ENCODE results near the gene MMP14. TPM values are rescaled to one million over a fixed set of nuclear protein-coding genes. Genes with fewer than 3 reads are reported as not detected.

MMP14 gene
- total RNA-seq, 1 donor from 2014 or later: 1.6 TPM

- intact Hi-C loops (cut with micrococcal nuclease): no loop called here
Measured at GRCh38 chr14:22841311-22841710, 4.9 kb downstream of the MMP14 start.

- intact Hi-C loops (cut with micrococcal nuclease): no loop called here
Measured at GRCh38 chr14:22841769-22842168, 5.4 kb downstream of the MMP14 start.

DNA sequence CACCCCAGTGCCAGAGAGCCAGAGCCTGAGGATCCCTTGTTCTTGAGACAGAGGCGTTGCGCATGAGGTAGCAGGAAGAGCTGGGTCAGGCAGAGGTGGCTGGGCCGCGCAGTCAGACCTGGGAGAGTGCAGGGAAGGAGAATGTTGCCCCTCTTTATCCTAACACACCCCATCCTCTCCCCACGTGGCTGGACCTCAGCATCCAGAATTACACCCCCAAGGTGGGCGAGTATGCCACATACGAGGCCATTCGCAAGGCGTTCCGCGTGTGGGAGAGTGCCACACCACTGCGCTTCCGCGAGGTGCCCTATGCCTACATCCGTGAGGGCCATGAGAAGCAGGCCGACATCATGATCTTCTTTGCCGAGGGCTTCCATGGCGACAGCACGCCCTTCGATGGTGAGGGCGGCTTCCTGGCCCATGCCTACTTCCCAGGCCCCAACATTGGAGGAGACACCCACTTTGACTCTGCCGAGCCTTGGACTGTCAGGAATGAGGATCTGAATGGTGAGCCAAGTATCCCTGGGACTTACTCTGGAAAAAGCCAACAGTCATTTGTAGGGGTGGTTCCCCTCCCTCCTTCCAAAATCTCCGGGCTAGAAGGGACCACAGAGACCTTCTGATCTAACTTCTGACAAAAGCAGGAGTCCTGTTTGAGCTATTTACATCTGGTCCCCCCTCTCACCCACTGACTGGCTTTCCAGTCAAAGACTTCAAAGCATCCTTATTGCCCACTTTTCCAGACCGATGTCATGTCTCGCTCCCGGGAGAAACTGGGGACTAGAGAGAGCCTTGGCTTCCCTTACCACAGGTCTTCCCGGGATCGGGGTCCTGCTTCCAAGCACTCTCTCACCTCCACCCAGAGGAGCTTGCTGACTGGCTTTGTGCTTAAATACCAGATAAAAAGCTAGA is 6.1 kb downstream of the MMP14 start:
- intact Hi-C loops (cut with micrococcal nuclease): no loop called here

- intact Hi-C loops (cut with micrococcal nuclease): no loop called here
Measured at GRCh38 chr14:22843123-22843925, 6.9 kb downstream of the MMP14 start.

- intact Hi-C loops (cut with micrococcal nuclease): no loop called here
Measured at GRCh38 chr14:22844221-22845102, 8.1 kb downstream of the MMP14 start.

- intact Hi-C loops (cut with micrococcal nuclease): no loop called here
Measured at GRCh38 chr14:22845103-22845394, 8.7 kb downstream of the MMP14 start.

- intact Hi-C loops (cut with micrococcal nuclease): no loop called here
Measured at GRCh38 chr14:22845821-22846625, 9.6 kb downstream of the MMP14 start.

DNA sequence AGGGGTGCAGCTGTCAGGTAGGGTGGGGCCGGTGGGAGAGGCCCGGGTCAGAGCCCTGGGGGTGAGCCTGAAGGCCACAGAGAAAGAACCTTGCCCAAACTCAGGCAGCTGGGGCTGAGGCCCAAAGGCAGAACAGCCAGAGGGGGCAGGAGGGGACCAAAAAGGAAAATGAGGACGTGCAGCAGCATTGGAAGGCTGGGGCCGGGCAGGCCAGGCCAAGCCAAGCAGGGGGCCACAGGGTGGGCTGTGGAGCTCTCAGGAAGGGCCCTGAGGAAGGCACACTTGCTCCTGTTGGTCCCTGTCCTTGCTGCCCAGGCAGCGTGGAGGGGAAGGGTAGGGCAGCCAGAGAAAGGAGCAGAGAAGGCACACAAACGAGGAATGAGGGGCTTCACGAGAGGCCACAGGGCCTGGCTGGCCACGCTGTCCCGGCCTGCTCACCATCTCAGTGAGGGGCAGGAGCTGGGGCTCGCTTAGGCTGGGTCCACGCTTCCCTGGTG is 10.5 kb downstream of the MMP14 start:
- intact Hi-C loops (cut with micrococcal nuclease): no loop called here

DNA sequence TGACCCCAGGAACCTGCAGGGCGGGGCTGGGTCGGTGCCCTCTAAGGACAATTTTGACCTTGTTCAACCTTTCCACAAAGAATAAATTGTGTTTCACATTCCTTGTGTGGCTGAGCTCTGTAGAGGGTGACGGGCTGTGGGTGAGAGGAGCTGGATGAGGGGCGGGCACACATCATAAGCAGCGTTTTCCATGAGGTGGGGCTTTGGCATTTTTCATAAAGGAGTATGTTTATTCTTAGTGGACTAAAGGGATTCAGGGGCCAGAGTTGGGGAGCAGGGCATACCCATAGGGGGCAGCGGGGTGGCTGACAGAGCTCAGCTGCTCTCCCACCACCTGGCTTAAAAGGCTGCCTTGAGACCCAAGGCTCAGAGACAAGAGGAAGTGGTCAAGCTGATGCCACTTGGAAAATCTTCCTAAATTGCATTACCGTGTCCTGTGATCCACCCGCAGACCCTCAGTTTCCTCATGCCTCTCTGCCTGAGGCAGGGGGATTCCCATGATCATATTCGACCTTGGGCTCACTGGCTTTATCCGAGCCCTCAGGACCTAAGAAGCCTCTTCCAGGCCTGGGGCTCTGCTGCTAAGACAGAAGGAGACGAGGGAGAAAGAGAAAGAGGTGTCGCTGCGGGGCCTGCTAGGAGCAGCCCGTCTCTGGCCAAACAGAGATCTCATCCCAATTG is 11.4 kb downstream of the MMP14 start:
- intact Hi-C loops (cut with micrococcal nuclease): no loop called here

DNA sequence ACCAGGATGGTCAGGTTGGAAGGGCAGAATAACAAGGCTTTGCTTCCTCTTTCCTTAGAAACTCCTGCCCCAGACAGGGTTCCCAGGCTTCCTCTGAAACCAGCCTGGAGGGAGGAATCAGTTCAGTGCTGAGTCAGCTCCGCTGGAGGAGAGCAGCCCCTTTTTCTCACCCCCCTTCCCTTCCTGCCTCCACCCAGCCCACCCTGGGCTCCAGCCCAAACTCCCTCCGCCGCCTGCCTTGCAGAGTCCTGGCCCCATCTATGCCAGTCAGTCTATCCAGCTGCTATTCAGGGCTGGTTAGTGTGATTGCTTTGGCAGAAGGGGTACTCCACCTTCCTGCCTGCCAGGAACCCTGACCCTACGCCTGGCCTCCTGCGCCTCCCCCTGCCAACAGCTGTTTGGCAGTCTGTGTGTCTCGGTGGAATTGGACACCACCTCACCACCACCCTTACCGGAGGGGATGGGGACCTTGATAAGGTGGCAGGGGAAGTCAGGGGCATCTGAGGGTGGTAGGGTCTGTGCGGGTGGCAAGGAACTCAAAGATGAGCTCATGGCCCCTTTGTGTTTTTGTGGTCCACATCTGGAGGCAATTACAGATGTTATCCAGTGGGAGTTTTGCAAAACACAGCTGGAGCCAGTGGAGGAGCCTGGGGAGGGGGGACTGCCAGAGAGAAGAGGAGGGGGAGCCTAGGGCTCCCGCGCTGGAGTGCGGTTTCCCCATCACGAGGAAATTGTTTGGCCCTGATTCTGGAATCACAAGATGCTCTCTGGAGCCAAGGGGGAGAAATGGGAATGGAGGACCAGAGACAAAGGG is 12.2 kb downstream of the MMP14 start:
- intact Hi-C loops (cut with micrococcal nuclease): no loop called here

- intact Hi-C loops (cut with micrococcal nuclease): no loop called here
Measured at GRCh38 chr14:22849212-22849819, 12.9 kb downstream of the MMP14 start.

DNA sequence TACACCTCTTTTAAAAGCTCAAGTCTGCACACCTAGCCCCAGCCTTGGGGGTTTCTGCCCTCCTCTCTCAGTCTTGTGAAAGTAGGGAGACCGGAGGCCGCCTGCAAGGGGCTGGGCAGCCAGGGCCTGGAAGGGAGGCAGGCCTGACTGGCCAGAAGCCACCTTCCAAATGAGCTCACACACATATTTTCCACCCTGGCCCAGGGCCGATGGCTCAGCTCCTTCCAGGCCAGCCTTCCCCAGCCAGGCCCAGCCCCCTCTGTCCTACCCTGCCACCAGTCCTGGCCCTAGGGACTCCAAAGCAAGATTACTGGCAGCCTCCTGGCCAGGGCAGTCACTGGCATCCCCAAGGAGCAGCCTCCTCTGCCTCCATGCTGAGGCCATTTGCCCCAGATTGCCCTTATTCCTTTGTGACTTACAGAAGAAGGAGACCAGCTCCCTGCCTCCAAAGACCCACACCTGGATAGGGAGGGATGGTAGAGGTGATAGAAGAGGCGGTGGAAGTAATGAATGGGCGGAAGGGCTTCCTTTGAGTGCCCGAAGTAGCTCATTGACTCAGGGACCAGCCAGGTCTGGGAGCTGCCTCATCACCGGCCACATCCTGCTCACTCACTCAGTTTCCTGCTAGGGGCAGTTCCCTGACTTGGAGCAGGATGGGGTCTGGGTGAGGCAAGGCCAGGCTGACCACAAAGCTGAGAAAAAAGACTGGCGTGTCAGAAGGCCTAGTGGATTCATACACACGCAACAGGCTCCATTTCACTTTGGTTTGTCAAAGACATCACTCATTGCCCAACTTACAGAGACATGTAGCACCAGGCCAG is 14.8 kb downstream of the MMP14 start:
- intact Hi-C loops (cut with micrococcal nuclease): loop anchor here (5.0 to 10.0 kb wide), 2 partner anchors 199 to 936 kb away; no protein-coding TSS in a partner anchor

DNA sequence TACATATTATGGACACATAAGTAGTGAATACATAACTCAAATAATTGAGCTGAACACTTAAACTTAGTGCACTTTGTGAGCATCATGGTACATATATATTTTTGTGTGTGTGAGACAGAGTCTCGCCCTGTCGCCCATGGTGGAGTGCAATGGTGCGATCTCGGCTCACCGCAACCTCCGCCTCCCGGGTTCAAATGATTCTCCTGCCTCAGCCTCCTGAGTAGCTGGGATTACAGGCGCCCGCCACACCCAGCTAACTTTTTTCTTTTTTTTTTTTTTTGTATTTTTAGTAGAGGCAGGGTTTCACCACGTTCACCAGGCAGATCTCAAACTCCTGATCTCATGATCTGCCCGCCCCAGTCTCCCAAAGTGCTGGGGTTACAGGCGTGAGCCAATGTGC is 15.8 kb downstream of the MMP14 start:
- intact Hi-C loops (cut with micrococcal nuclease): loop anchor here (5.0 to 10.0 kb wide), 2 partner anchors 200 to 937 kb away; no protein-coding TSS in a partner anchor

DNA sequence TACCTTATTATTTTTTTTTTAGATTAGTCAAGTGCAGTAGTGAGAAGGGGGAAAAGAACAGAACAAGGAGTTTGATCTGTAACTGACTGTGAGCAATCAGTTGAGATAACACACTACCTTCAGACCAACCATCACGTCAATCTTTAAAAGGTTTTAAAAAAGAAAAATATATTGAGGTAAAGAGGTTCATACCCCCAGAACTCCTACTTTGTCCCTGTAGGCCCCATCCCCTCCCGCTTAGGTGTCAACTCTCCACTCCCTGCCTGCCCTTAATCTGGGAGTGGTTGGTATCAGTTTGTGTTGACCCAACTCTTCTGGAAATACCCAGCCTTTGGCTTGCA is 16.2 kb downstream of the MMP14 start:
- intact Hi-C loops (cut with micrococcal nuclease): loop anchor here (5.0 to 10.0 kb wide), 2 partner anchors 200 to 938 kb away; no protein-coding TSS in a partner anchor

DNA sequence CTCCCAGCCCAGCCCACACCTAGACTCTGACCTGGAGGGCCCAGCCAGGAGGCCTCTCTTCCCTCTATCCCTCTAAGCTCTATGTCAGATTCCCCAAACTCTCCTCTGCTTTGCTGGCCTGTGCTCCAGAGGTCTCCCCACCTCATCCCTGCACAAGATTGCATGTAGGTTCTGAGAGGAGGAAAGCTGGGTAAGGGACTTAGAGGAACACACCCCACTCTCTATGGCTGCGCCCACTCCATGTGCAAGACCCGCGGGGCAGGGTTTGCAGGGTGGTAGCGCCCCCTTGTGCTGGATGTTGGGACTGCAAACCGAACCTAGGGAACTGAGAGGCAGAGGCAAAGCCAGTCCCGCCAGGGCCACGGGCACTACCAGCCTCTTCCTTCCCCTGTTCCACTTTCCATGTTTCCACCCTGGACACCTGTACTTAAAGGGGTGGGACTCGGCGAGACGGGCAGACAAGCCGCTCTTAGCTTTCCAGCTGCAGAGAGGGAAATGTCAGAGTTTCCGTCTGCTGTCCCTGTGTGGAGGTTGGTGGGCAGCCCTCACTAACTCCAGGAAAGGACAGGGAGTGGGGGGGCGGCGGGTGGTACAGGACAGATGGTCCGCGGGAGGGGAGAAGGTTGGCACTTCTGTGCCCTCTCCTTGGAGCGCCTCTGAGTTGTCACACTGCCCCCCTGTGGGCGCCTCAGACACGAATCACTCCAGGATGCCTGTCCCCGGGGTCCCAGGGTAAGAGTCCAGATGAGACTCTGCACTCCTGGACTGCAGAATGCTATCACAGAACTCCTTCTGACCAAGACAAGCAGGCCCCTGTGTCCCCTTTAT is 16.8 kb downstream of the MMP14 start:
- intact Hi-C loops (cut with micrococcal nuclease): loop anchor here (1.0 to 10.0 kb wide), 6 partner anchors 30 to 938 kb away; no protein-coding TSS in a partner anchor

GRCh38 chr14:22854296-22854695 is 17.9 kb downstream of the MMP14 start:
- intact Hi-C loops (cut with micrococcal nuclease): loop anchor here (5.0 to 10.0 kb wide), 2 partner anchors 202 to 939 kb away; no protein-coding TSS in a partner anchor

Data from T-helper 2 cell treated with Interferon-gamma antibody and Interleukin-4, amounts not matched to agents 100 ng/mL and 5 ng/mL, for 36 hours (primary cell).